HG03135 (cell line): ENCODE measurements around the gene TNFRSF13B.
"Not testable (repeated sequence)": the region's sequence is repeated elsewhere in the genome, so short reads cannot be mapped to it uniquely, and the experiment has no call there.

Experiments used
- ATAC-seq: cut with Tn5 transposase; IDR thresholded peaks from one replicate; pipeline ENCODE4 v1.9.1; 2021; ENCODE audit warnings: mild to moderate bottlenecking, moderate library complexity; ENCODE audit not compliant: unreplicated experiment

Gene TNFRSF13B

GRCh38 chr17:17007891-17008290, 36.0 kb upstream of the TNFRSF13B start:
- not testable (repeated sequence) for ATAC-seq

DNA sequence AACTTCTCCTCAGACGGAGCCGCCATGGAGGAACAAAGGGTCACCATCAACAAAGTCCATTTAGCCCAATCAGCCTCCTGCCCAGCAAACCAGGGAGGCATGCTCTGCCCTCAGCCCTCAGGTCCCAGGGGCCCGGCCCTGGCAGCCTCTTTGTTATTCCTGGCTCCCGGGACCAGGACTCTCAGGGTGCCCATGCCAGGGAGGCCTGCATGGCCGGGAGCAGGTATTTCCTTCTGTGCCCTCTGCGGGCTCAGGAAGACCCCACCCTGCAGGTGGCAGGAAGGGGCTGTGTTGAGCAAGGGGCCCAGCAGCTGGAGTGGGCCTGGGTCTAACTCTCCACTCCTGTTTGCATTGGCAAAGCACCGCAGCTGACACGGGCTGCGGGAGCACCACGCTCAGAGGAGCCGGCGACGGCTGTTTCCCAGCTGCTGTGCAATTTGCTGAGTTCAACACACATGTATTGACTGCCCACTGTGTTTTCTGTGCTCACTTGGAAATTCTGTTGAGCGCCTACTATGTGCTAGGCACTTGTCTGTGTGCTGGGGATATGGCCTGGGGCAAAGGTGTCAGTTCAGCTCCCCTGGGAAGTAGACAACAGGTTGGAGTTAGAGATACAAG, 33.2 kb upstream of the TNFRSF13B start:
- not testable (repeated sequence) for ATAC-seq

- no peak for ATAC-seq
These were observed 32.5 kb upstream of the TNFRSF13B start for GRCh38 chr17:17004251-17004996.

- not testable (repeated sequence) for ATAC-seq
These were observed 31.1 kb upstream of the TNFRSF13B start for GRCh38 chr17:17002731-17003715.

DNA sequence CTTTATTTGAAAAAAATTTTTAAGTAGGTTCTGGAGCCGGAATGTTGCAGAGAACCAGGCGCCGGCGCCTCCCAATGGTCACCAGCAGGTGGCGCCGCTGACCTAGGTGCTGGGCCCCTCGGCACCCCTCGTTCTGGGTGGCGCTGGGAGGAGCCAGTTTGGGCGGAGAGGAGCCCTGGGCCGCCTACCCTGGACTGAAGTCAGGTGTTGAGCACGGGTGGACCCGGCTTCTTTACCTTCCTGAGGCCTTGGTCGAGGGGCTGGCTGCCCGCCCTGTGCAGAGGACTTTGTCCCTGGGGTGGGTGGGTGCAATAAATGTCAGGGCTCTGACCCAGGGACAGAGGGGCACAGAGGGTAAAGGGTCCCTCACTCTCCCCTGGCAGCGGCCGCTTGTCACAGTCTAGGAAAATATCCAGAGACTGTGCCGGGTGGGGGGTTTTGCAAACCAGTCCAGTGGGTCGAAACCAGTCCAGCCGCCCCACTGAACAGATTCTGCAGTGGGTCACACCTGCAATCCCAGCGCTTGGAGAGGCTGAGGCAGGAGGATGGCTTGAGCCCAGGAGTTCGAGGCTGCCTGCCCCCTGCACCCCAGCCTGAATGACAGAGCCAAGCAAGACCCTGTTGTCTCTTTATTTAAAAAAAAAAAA, 30.1 kb upstream of the TNFRSF13B start:
- no peak for ATAC-seq

GRCh38 chr17:17001076-17001777, 29.3 kb upstream of the TNFRSF13B start:
- ATAC-seq: no peak

- ATAC-seq: no peak
These were observed 28.2 kb upstream of the TNFRSF13B start for GRCh38 chr17:16999931-17000625.

DNA sequence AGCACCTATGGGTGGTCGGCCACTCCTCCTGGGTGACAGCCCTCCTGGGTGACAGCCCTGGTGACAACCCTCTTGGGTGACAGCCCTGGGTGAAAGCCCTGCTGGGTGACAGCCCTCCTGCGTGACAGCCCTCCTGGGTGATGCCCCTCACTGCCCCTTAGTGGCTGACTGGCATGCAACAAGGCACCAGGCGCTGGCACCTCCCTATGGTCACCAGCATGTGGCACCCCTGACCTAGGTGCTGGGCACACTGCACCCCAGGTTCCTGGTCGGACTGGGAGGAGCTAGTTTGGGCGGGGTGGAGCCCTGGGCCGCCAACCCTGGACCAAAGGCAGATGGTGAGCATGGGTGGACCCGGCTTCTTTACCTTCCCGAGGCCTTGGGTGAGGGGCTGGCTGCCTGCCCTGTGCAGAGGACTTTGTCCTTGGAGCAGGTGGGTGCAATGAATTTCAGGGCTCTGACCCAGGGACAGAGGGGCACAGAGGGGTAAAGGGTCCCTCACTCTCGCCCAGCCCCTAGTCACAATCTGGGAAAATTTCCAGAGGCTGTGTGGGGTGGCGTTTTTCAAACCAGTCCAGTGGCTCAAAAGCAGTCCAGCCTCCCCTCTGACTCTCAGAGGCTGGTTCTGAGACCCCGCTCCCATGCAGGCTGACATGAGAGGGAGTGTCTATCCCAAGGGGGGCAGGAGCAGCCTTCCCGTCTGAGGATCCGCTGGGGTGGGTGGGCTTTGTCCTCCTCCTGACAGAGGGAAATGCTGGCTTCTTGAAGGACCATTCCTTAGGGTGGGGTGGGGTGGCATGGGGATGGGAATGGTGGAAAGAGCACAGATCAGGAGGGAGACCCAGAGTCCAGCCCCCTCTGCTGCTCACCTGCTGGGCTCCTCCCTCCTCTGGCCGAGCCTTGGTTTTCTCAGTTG, 25.9 kb upstream of the TNFRSF13B start:
- ATAC-seq: no peak

GRCh38 chr17:16996726-16997125, 24.8 kb upstream of the TNFRSF13B start:
- not testable (repeated sequence) for ATAC-seq

GRCh38 chr17:16995930-16996329, 24.0 kb upstream of the TNFRSF13B start:
- no peak for ATAC-seq

DNA sequence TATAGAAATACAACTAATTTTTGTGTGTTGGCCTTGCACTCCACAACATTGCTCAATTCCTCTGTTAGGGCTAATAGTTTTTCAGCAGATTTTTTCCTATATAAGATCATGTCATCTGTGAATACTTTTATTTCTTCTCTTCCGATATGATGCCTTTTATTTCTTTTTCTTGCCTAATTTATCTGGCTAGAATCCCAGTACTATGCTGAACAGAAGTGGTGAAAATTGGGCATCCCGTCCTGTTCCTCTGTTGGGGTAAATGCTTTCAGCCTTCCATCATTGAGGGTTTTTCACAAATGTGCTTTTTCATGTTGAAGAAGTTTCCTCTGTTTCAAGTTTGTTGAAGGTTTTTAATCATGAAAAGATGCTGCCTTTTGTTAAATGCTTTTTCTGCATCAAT, 22.7 kb upstream of the TNFRSF13B start:
- no peak for ATAC-seq

- ATAC-seq: no peak
These were observed 19.6 kb upstream of the TNFRSF13B start for GRCh38 chr17:16991349-16992009.

DNA sequence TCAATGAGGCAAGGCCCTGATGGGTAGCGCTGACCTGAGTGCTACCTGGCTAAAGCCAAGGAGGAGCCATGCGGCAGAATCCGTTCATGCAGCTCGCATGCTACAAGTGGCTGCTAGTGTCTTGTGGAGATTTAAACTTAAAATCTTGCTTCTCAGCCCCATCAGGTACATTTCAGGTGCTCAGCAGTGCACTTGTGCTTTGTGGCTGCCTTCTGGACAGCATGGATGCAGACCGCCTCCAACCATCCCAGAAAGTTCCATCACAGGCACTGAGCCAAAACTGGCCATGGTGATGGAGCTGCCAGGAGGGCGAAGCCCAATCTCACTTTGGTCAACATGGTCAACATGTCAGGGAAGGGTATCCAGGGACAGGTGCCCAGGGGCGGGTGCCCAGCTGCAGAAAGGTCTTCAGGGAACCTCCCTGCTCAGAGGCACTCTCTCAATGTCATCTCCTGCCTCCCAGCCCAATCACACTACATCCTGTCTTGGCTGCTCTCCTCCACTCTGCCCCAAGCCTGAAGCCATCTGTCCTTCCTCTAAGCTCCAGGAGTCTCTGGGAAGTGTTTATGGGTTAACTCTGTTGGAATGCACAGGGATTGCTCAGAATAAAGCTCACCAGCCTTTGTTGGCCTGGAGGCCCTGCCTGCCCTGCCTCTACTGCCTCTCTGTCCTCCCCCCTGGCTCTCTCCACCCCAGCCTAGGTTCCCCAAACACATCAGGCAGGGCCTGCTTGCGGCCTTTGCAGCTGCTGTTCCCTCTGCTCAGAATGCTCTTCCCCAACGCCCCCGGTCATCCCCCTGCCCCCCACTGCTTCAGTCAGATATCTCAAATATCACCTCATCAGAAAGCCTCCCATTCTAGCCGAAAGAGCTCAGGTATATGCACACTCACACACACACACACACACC, 18.3 kb upstream of the TNFRSF13B start:
- no peak for ATAC-seq

DNA sequence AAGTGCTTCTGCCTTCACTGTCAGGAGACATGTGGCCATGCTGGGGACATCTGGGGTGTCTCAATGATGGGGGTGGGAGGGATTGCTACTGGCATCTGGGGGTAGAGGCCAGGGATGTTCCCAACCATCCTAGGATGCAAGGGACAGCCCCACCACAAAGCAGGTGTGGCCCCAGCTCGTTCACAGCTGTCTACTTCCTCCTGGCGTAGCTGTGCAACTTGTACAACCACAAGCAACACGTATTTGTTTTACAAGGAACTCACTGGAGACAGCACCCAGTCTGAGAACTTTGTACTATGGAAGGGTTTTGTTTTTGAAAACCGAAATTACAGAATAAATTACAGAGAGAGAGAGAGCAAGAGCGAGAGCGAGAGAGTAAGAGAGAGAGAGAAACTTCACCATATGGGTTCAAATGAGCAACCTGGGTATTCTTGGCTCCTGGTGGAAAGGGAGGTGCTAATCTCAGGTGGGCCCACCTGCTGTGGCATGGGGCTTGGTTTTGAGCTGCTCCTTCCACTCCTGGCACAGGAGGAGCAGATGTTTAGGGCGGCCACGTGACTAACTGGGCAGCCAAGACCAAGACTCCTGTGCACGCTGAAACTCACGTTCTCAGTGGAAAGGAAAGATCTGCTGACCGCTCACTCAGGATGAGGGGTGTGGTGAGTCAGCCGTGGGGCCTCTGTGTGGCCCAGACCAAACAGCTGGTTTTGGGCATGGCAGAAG, 17.5 kb upstream of the TNFRSF13B start:
- peak; percentile 34 for ATAC-seq

DNA sequence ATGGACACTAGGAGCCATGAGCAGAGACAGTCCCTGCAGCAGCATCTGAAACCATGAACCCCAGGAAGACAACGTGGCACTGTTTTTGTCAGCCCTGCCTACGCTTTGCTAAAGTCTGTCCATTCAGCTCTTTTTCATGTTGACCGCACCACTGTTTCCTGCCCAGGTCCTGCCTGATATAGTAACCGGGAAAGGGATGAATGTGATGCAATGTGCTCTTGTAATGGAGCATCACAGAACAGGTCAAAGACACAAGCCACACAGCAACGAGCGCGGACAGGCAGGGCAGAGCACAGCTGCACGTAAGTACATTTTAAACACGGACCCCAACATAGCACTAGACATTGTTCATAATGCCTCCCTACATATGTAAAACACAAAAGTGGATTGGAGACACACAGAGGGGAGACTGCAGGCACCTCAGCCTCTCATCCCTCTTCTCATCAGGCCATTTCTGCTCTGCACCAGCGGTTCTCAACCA, 16.9 kb upstream of the TNFRSF13B start:
- ATAC-seq: peak; percentile 12
